GM21717 (cell line): ENCODE measurements around the gene HS3ST5.
"Not testable (repeated sequence)": the region's sequence is repeated elsewhere in the genome, so short reads cannot be mapped to it uniquely, and the experiment has no call there.

Experiments used
- ATAC-seq: cut with Tn5 transposase; IDR thresholded peaks from one replicate; pipeline ENCODE4 v1.9.1; 2021; ENCODE audit warnings: mild to moderate bottlenecking, moderate library complexity; ENCODE audit not compliant: unreplicated experiment

HS3ST5 gene

DNA sequence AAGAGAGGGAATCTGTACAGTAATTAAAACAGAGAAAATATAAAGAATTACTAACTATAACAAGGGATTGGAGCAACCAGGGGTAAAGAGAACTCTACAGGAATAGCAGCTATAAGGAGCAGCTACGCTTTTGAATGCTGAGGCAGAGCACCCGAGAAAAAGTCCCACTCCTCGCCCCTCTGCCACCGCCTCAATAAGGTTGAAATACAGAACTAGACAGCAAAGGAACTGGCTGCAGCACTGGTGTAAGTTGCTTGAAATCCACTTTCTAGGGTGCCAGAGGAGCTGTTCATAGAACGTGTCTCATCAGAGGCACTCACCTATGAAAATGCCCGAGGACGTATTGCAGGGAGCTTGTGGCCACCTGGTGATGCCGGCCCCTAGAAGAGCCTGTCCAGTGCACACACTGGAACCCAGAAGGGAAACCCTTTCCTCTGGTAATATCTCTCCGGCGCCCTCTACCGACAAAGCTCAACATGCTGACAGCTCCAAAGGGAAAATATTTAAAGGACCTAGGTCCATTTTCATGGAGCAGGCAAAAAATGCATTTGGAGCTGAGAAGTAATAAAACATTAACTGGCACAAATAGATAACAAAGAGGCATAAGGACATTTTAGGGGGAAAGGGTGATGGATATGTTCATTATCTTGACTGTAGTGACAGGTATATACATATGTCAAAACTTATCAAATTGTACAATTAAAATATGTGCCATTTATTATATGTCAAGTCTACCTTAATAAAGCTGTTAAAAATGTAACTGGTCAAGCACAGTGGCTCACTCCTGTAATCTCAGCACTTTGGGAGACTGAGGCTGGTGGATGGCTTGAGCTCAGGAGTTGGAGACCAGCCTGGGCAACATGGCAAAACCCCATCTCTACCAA lies 234.5 kb downstream of the HS3ST5 start:
- ATAC-seq: peak; percentile 65

- no peak for ATAC-seq
These were observed 236.8 kb downstream of the HS3ST5 start for GRCh38 chr6:114106020-114106419.

- ATAC-seq: no peak
These were observed 241.6 kb downstream of the HS3ST5 start for GRCh38 chr6:114101255-114101654.

GRCh38 chr6:114100215-114100994 lies 242.4 kb downstream of the HS3ST5 start:
- no peak for ATAC-seq

GRCh38 chr6:114096561-114097172 lies 246.2 kb downstream of the HS3ST5 start:
- no peak for ATAC-seq

DNA sequence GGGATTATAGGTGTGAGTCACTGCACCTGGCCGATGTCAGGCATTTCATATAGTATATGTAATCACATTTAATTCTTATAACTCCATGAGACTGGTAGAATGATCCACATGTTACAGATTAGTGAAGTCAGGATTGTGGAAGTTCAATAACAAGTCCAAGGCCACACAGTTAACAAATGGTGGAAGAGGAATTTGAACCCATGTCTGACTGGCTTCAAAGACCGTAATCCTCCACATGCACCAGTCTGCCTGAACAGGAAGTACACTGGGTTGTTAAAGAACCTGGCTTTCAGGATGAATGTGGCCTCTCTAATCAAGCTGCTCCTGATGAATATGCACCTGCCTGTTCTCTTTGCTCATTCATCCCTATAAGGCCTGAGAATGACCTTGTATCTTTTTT lies 249.9 kb downstream of the HS3ST5 start:
- no peak for ATAC-seq

GRCh38 chr6:114090626-114091025 lies 252.2 kb downstream of the HS3ST5 start:
- no peak for ATAC-seq

DNA sequence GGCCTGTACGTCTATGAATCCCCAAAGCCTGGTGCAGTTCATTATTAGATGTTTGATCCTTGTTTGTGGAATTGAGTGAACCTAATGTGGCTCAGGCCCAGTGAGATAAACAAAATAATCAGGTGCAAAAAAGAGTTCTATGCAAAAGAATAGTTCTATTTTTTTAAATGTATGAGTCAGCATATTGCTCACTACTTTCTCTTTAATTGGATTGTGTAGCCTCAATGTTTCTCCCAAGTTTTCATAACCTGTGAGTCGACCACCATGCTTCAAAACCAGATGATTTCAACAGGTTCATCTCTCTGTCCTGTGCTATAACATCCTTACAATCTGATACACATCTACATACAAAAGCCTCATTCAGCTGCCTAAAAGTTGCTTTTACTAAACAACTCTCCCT lies 255.3 kb downstream of the HS3ST5 start:
- no peak for ATAC-seq

DNA sequence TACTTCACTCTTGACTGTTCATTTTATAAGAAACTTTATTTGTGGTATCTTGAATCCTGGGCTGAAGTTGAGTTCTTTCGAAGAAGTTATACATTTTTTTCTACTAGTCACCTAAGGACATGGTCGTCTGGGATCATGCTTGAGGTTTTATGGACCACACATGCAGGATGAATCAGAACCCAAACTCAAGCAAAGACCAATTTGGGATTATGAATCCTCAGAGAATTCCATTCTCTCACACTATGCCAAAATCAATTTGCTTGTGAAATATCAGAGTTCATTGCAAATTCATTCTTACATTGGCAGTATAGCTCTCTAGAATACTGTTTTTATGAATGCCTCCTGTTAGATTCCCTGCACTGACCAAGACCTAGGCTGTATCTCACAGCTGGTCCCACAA lies 257.6 kb downstream of the HS3ST5 start:
- no peak for ATAC-seq

- ATAC-seq: no peak
These were observed 258.4 kb downstream of the HS3ST5 start for GRCh38 chr6:114084327-114084890.

DNA sequence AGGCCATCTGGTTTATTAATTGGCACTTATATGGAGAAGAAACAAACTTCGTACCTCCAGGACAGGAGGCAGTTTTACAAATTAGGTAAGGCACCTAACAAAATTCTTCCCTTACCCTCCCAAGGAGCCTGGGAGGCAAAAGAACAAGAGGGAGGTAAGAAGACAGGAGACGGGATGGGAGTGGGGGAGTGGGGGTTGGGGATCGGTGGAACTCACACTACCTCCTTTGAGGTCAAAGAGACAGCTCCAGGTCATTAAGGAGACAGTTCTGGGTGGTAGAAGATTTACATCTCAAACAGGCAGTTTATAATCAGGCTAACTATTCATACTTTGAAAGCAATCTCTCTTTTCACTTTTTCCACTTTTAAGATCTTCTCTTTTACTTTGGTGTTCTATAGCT lies 259.6 kb downstream of the HS3ST5 start:
- ATAC-seq: no peak

- ATAC-seq: no peak
These were observed 261.1 kb downstream of the HS3ST5 start for GRCh38 chr6:114081730-114082129.

DNA sequence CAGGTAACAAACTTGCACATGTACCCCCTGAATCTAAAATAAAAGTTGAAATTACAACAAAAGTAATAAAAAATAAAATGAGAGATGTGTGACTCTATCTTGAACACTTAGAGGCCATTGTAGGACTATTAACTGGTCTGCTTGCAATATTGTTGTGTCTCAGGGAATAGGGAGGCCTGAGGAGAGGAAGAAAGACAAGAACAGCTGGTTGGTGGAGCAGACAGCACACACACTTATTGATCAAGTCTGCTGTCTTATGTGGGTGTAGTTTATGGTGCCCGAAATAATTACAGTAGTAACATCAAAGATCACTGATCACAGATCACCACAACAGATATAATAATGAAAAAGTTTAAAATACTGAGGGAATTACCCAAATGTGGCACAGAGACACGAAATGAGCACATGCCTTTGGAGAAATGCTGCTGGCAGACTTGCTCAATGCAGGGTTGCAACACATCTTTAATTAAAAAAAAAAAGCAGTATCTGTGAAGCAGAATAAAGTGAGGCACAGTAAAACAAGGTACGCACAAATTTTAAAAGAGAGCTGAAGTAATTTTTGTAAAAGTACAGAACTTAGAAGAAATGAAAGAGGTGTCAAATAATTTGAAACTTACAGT lies 261.8 kb downstream of the HS3ST5 start:
- ATAC-seq: no peak

GRCh38 chr6:114080410-114080809 lies 262.4 kb downstream of the HS3ST5 start:
- not testable (repeated sequence) for ATAC-seq

GRCh38 chr6:114075777-114076176 lies 267.0 kb downstream of the HS3ST5 start:
- ATAC-seq: no peak

- no peak for ATAC-seq
These were observed 267.5 kb downstream of the HS3ST5 start for GRCh38 chr6:114075300-114075699.

- ATAC-seq: no peak
These were observed 274.1 kb downstream of the HS3ST5 start for GRCh38 chr6:114068771-114069170.

GRCh38 chr6:114068116-114068515 lies 274.7 kb downstream of the HS3ST5 start:
- ATAC-seq: no peak

- ATAC-seq: no peak
These were observed 278.0 kb downstream of the HS3ST5 start for GRCh38 chr6:114064862-114065261.

GRCh38 chr6:114063956-114064355 lies 278.9 kb downstream of the HS3ST5 start:
- ATAC-seq: no peak

GRCh38 chr6:114062199-114062598 lies 280.6 kb downstream of the HS3ST5 start:
- ATAC-seq: no peak
